Left ventricle myocardium inferior (tissue), 1 donor: ENCODE results near the gene CASZ1. TPM values are rescaled to one million over a fixed set of nuclear protein-coding genes. Genes with fewer than 3 reads are reported as not detected.

Experiments used
- DNase-seq: peaks from one replicate; pipeline ENCODE4 v3.0.0-alpha.2; 2020
- H3K27ac ChIP-seq: fragments of 200-600 bp; replicated peaks from 2 replicates; pipeline ENCODE4 v1.8.0; 2021
- H3K27me3 ChIP-seq: fragments of 200-600 bp; 2 replicates; pipeline ENCODE4 v1.8.0; 2021; ENCODE audit warnings: low read depth
- H3K36me3 ChIP-seq: fragments of 200-600 bp; 2 replicates; pipeline ENCODE4 v1.8.0; 2021
- H3K4me1 ChIP-seq: fragments of 200-600 bp; 2 replicates; pipeline ENCODE4 v1.8.0; 2021
- H3K4me3 ChIP-seq: fragments of 200-600 bp; 2 replicates; pipeline ENCODE4 v1.8.0; 2021; ENCODE audit warnings: mild to moderate bottlenecking, moderate library complexity
- H3K9me3 ChIP-seq: fragments of 200-600 bp; replicated peaks from 2 replicates; pipeline ENCODE4 v1.8.0; 2021
- intact Hi-C: fragments of 100-400 bp; cut with micrococcal nuclease; formaldehyde crosslinking; loops from one replicate; pipeline ENCODE4 v1.11.0; 2022
- total RNA-seq: library from RNA; stranded (reverse); fragmentation: NEBNext Ultra II Directional; extraction: Animal tissue kit (Norgen Biotek cat#: 25700); gene quantifications from one replicate; pipeline ENCODE4 v1.2.1, GENCODE V29; 2021
- TF ChIP-seq, protein P1 (sequence below): fragments of 200-600 bp; IDR thresholded peaks from 2 replicates; pipeline ENCODE4 v1.8.0; 2021; ENCODE audit warnings: antibody characterized with exemption, mild to moderate bottlenecking, borderline replicate concordance
- donor health status: DM: no; HTN: yes; CAD: no; lungs with severe emphysema.

Gene CASZ1
- total RNA-seq, 1 donor from 2014 or later, result 56.3 TPM

DNA sequence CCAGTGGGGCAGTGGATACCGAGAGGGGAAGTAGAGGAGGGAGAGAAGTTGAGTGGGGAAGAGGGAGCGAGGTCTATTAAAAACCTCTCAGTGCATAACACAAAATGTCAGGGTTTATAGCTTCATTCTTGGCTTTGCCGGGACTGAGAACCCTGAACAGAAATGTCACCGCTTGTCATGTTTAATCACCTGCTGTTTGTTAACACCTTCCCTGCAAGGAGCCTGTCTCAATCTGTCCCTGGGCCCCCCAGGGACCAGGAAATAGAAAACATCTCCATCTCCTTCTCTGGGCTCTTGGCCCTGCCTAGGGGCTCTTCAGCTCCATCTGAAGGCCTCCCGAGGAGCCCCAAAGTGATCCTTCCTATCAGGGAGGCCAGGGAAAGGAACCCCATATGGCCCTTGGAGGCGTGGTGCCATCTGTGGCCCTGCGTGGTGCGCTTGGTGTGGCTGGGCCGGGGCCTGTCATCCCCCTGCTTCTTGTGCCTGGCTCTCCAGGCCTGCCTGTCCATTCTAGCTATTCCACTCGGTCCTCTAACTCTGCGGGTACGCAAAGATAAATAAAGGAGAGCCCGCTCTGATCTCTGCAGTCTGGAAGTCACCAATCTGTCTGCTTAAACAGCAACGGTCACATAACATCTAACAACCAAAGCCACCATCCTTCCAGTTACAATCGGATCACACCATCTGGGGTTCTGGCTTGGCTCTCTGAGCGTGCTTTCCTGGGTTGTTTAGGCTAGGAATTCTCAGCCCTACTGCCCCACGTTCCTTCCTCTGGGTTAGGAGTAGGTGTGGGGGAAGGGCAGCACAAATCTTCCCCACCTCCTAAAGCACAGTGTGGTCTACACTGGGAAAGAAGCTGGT lies 113.8 kb downstream of the CASZ1 start:
- intact Hi-C loops, result no loop called here
- no peak overlapping the region for H3K4me3 ChIP-seq

DNA sequence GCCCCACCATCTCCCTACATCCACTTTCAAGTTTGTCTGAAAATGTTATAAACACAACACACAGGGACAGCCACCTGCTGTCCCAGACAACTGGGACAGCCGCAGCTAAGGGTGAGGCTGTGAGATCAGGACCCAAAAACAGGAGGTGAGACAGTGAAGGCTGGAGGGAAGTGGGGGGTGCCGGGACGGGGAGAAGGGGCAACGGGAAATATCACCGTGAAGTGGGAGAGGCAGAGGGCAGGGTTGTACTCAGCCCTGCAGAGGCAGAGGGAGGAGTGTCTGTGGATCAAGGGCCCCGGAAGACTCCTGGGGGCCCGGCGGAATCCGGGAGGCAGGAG lies 114.4 kb downstream of the CASZ1 start:
- Histone ChIP-seq H3K4me3 (no peak overlapping the region), H3K9me3 (no peaks in the 10 kb centered on the region), H3K36me3 (no peaks in the 10 kb centered on the region), H3K27me3 (no peaks in the 10 kb centered on the region), H3K4me1 (peaks cover 100% of the 10 kb centered on the region), H3K27ac (peak overlapping the region; percentile 91)
- intact Hi-C loops, result no loop called here
- TF ChIP-seq, protein P1, sequence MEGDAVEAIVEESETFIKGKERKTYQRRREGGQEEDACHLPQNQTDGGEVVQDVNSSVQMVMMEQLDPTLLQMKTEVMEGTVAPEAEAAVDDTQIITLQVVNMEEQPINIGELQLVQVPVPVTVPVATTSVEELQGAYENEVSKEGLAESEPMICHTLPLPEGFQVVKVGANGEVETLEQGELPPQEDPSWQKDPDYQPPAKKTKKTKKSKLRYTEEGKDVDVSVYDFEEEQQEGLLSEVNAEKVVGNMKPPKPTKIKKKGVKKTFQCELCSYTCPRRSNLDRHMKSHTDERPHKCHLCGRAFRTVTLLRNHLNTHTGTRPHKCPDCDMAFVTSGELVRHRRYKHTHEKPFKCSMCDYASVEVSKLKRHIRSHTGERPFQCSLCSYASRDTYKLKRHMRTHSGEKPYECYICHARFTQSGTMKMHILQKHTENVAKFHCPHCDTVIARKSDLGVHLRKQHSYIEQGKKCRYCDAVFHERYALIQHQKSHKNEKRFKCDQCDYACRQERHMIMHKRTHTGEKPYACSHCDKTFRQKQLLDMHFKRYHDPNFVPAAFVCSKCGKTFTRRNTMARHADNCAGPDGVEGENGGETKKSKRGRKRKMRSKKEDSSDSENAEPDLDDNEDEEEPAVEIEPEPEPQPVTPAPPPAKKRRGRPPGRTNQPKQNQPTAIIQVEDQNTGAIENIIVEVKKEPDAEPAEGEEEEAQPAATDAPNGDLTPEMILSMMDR, result no peak
- no peak for DNase-seq

More for the DNA sequence above, 113.8 kb downstream of the CASZ1 start:
- H3K27ac ChIP-seq, result peak overlapping the region; percentile 91
- no peaks in the 10 kb centered on the region for H3K27me3 ChIP-seq
- no peaks in the 10 kb centered on the region for H3K9me3 ChIP-seq
- TF ChIP-seq, protein P1, result no peak
- H3K4me1 ChIP-seq, result peaks cover 100% of the 10 kb centered on the region
- no peaks in the 10 kb centered on the region for H3K36me3 ChIP-seq
- DNase-seq, result no peak

DNA sequence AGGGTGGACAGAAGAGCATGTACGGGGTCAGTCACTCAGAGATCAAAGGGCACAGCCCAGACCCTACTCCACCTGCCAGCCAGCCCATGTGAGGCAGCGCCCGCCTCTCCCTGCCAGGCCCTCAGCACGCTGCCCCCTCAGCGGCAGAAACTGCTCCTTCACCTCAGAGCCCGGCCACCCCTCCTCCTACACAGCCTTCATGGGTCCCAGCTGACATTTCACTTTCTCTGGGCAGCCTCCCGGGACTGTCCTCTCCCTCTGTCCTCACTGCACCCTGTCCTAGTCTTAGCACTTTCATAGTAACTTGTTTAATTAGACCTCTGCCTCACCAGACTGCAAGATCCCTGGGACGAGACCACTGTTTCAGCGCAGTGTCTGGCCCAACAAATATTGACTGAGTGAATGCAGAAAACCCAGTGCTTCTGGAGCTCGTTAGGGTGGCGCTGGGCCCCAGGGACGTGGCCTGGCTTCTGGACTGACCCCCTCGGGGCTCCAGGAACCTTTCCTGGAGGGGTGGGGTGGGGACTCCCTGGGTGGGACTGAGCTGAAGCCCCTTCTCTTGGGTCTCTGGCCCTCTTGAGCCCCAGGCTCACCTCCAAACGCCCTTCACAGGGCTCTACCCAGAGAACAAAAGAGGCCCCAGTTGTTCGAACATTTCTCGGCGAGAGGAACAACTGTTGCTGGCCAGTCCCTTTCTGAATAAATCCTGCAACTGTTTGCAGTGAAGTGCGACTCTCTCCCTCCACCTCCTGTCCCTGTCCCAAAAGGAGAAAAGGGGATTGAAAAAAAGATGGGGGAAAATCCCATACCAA lies 114.9 kb downstream of the CASZ1 start:
- Histone ChIP-seq H3K36me3 (no peaks in the 10 kb centered on the region), H3K27ac (peak overlapping the region; percentile 91), H3K9me3 (no peaks in the 10 kb centered on the region), H3K27me3 (no peaks in the 10 kb centered on the region), H3K4me1 (peaks cover 100% of the 10 kb centered on the region), H3K4me3 (no peak overlapping the region)
- TF ChIP-seq, protein P1, result no peak
- DNase-seq, result no peak
- intact Hi-C loops, result no loop called here

DNA sequence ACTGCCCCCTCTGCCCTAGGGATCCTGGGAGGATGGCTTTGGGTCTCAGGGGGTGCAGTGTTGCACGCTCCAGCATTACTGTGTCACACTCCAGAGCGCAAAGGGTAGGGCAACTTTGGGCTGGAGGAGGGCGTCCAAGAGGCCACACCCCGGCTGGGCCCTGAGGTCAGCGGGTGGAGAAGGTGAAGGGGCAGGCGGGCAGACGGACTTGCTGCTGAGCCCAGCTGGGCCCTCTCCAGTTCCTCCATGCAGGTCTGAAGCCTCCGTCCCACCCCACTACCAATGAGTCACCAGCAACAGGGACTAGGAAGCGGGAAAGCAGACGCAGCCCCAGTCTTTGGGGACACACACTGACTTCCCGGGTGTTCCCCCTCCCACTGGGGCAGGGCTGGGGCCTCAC lies 116.0 kb downstream of the CASZ1 start:
- peak overlapping the region; percentile 91 for H3K27ac ChIP-seq
- H3K4me3 ChIP-seq, result no peak overlapping the region
- no peaks in the 10 kb centered on the region for H3K36me3 ChIP-seq
- no peak for DNase-seq
- TF ChIP-seq, protein P1, result no peak
- H3K9me3 ChIP-seq, result no peaks in the 10 kb centered on the region
- intact Hi-C loops, result no loop called here
- no peaks in the 10 kb centered on the region for H3K27me3 ChIP-seq
- peaks cover 100% of the 10 kb centered on the region for H3K4me1 ChIP-seq

DNA sequence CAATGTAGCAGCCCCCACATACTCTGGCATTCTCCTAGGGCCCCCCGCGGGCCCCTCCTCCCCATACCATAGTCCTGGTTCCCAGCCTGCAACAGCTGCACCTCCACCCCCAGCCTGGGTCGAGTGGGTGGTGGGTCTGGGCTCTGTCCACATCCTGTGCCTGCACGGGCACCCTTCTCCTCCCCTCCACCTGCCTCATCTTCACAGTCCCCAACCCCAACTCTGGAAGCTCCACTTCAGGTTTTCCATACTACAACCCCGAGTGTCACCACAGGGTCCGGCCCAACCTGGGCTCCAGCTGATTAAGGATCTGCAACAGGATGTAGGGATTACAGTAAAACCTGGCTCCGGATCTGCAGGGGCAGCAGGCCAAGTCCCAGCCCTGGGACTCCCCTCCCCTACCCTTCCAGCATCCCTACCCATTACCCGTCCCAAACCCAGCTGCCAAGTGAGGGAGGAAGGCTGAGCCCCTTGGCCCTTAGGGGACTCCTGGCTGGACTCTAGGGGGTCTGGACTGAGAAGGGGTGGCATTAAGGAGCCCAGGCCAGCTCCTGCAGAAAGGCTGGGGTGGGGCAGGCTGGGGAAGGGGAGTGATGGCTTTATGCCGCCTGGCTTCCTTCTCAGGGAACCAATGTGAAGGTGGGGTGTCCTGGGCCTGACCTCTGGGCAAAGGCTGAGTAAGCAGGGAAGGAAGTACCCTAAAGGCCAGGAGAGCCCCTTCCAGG lies 116.8 kb downstream of the CASZ1 start:
- H3K36me3 ChIP-seq, result no peaks in the 10 kb centered on the region
- H3K4me3 ChIP-seq, result no peak overlapping the region
- no peak for DNase-seq
- H3K27ac ChIP-seq, result peak overlapping the region; percentile 91
- intact Hi-C loops, result no loop called here
- H3K27me3 ChIP-seq, result no peaks in the 10 kb centered on the region
- TF ChIP-seq, protein P1, result no peak
- no peaks in the 10 kb centered on the region for H3K9me3 ChIP-seq
- peaks cover 100% of the 10 kb centered on the region for H3K4me1 ChIP-seq
